Heart right ventricle (tissue), 16 donors: ENCODE measurements around the gene BGLAP. TPM values are rescaled to one million over a fixed set of nuclear protein-coding genes. Genes with fewer than 3 reads are reported as not detected.
"Not testable (repeated sequence)": the region's sequence is repeated elsewhere in the genome, so short reads cannot be mapped to it uniquely, and the experiment has no call there.

Experiments
- ATAC-seq, 8 donors: fragments of 200-7000 bp; cut with Tn5 transposase; one replicate each; pipeline ENCODE4 v1.9.1; 2020; ENCODE audit warnings: mild to moderate bottlenecking in 8 of 8, moderate library complexity in 8 of 8, moderate number of reproducible peaks in 1 of 8
- DNase-seq, 2 donors: peaks; one replicate each; pipeline ENCODE4 v3.0.0-alpha.2; 2020
- H3K27ac ChIP-seq, 10 donors: fragments of 200-600 bp; sonication (generic) in 2 of 10; one replicate each; pipeline versions ENCODE4 v1.5.0 to v1.8.0; 2020 to 2022; ENCODE audit warnings: mild to moderate bottlenecking in 3 of 10
- H3K27me3 ChIP-seq, 7 donors: fragments of 200-600 bp; one replicate each; pipeline ENCODE4 v1.8.0; 2021 to 2022; ENCODE audit warnings: mild to moderate bottlenecking in 2 of 7
- H3K36me3 ChIP-seq, 9 donors: fragments of 200-600 bp; sonication (generic) in 1 of 9; one replicate each; pipeline versions ENCODE4 v1.5.0 to v1.8.0; 2020 to 2022; ENCODE audit warnings: mild to moderate bottlenecking in 2 of 9
- H3K4me1 ChIP-seq, 9 donors: fragments of 200-600 bp; sonication (generic) in 1 of 9; one replicate each; pipeline versions ENCODE4 v1.5.0 to v1.8.0; 2020 to 2022; ENCODE audit warnings: mild to moderate bottlenecking in 4 of 9
- H3K4me3 ChIP-seq, 10 donors: fragments of 200-600 bp; sonication (generic) in 2 of 10; one replicate each; pipeline versions ENCODE4 v1.5.0 to v1.8.0; 2020 to 2022; ENCODE audit warnings: mild to moderate bottlenecking in 7 of 10, moderate library complexity in 2 of 10
- H3K9me3 ChIP-seq, 11 donors: fragments of 200-600 bp in 10 of 11; sonication (generic) in 2 of 11; one replicate each; pipeline versions ENCODE4 v1.5.0 to v1.8.0; 2013 to 2022; ENCODE audit warnings: mild to moderate bottlenecking in 2 of 11, control low read depth in 1 of 11, moderate library complexity in 1 of 11
- WGBS, 2 donors: extraction: QIAGEN DNeasy Blood & Tissue Kit; methylation state at CpG; one replicate each; pipeline ENCODE4 v1.1.7; 2013; ENCODE audit warnings: inconsistent platforms in 1 of 2; 5-methylcytosine and 5-hydroxymethylcytosine counted together
- intact Hi-C, 10 donors: fragments of 100-400 bp; cut with DNase I; formaldehyde crosslinking; loops; one replicate each; pipeline versions ENCODE4 v1.11.1 to v1.14.2; 2022
- polyA plus RNA-seq, 2 donors: library from polyadenylated mRNA; stranded (reverse); fragments of 200-250 nt; gene quantifications; one replicate each; pipeline ENCODE4 v1.2.3, GENCODE V29; 2013
- total RNA-seq, 10 donors: library from RNA; stranded (reverse); fragmentation: NEBNext Ultra II Directional in 3 of 10; extraction: Animal tissue kit (Norgen Biotek cat#: 25700) in 3 of 10; gene quantifications; one replicate each; pipeline versions ENCODE4 v1.2.1 to v1.2.4, GENCODE V29; 2021 to 2023
- TF ChIP-seq, protein P1 (sequence below), 9 donors: fragments of 200-600 bp; sonication (generic) in 2 of 9; IDR thresholded peaks; one replicate each; pipeline versions ENCODE4 v1.5.0 to v1.8.0; 2021 to 2022; ENCODE audit warnings: antibody characterized with exemption in 9 of 9, mild to moderate bottlenecking in 5 of 9, moderate library complexity in 1 of 9
- donor health status: Arrhythmogenic right ventricular cardiomyopathy.
- donor health status: ischemic (EF 13 %, LVEDD 7.1; RV severe dilation, severe dysfunction).
- donor health status: healthy with polysubstance abuse.
- donor health status: DM: no; HTN: yes; CAD: no.
- donor health status: DM: no; HTN: no; CAD: no.
- donor health status: ischemic (EF 25% LVEDD 6.9; RV normal size, moderate dysfunction).
- donor health status: ischemic (EF 25% LVEDD 5.7; RV mildly dilated, moderate dysfunction).
- donor health status: healthy.
- donor health status: DM: yes; HTN: yes; CAD: no.
- donor health status: Ischemic cardiomyopathy.
- donor health status: ischemic (EF 35%, LVEDD 5.7; RV mildly dilated, moderate dysfunction).
- donor health status: nonischemic (EF 11% LVEDD 7.7; RV severe dilation, severe dysfunction).
- donor health status: DM: yes; HTN: yes; CAD: no.
- donor health status: PGD.
- donor health status: ischemic (EF 29% LVEDD 5.4; RV normal size, mild dysfunction).
- donor health status: nonischemic (EF 23%, LVEDD 6.1; RV moderate dilation, normal function).

BGLAP gene
- total and polyA plus RNA-seq, 12 donors, result 0.30 to 1.3 (median 0.52) TPM; not detected in 3

DNA sequence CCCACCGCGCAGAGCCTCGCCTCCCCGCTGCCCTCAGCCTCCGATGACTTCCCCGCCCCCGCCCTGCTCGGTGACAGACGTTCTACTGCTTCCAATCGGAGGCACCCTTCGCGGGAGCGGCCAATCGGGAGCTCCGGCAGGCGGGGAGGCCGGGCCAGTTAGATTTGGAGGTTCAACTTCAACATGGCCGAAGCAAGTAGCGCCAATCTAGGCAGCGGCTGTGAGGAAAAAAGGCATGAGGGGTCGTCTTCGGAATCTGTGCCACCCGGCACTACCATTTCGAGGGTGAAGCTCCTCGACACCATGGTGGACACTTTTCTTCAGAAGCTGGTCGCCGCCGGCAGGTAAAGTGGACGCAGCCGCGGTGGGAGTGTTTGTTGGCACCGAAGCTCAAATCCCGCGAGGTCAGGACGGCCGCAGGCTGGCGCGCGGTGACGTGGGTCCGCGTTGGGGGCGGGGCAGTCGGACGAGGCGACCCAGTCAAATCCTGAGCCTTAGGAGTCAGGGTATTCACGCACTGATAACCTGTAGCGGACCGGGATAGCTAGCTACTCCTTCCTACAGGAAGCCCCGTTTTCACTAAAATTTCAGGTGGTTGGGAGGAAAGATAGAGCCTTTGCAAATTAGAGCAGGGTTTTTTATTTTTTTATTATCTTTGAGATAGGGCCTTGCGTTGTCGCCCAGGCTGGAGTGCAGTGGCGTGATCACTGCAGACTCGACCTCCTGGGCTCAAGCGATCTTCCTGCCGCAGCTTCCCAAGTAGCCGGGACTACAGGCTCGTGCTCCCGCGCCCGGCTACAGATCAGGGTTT is 28.9 kb upstream of the BGLAP start, which contains the start of gene PMF1:
TSS of gene PMF1 (plus strand) at position 175 of the 811 bp plus-strand sequence. CDS start at position 184, 9 bp downstream.
- intact Hi-C loops, result loop anchor here in 2 of 10 donors (5.0 kb wide), 2 partner anchors 51 to 71 kb away; no protein-coding TSS in a partner anchor
- H3K27ac ChIP-seq, result peak within 1 kb of the TSS; percentile 85 to 99 (median 96)
- H3K9me3 ChIP-seq, result no peaks in the 10 kb centered on the region
- H3K27me3 ChIP-seq, result no peaks in the 10 kb centered on the region
- peaks cover 3 to 44% (median 27%) of the 10 kb centered on the region in 9 donors for H3K4me1 ChIP-seq
- H3K36me3 ChIP-seq, result peaks cover 0 to 55% (median 11%) of the 10 kb centered on the region in 9 donors
- ATAC-seq (peak; percentile 97 to 99 (median 99)), DNase-seq (peak; percentile 96 to 98)
- peak within 1 kb of the TSS; percentile 51 to 84 (median 66) for H3K4me3 ChIP-seq
- 0% methylated on average over 61 of the region's 61 CpGs for WGBS, 2 donors
- TF ChIP-seq, protein P1, sequence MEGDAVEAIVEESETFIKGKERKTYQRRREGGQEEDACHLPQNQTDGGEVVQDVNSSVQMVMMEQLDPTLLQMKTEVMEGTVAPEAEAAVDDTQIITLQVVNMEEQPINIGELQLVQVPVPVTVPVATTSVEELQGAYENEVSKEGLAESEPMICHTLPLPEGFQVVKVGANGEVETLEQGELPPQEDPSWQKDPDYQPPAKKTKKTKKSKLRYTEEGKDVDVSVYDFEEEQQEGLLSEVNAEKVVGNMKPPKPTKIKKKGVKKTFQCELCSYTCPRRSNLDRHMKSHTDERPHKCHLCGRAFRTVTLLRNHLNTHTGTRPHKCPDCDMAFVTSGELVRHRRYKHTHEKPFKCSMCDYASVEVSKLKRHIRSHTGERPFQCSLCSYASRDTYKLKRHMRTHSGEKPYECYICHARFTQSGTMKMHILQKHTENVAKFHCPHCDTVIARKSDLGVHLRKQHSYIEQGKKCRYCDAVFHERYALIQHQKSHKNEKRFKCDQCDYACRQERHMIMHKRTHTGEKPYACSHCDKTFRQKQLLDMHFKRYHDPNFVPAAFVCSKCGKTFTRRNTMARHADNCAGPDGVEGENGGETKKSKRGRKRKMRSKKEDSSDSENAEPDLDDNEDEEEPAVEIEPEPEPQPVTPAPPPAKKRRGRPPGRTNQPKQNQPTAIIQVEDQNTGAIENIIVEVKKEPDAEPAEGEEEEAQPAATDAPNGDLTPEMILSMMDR (IDR thresholded peaks at IDR 0.05), result no peak

- Histone ChIP-seq H3K4me3 (peak overlapping the region; percentile 51 to 84 (median 66)), H3K4me1 (peaks cover 3 to 50% (median 31%) of the 10 kb centered on the region in 9 donors), H3K27ac (peak overlapping the region; percentile 85 to 99 (median 96)), H3K36me3 (peaks cover 0 to 49% (median 8%) of the 10 kb centered on the region in 9 donors), H3K27me3 (no peaks in the 10 kb centered on the region), H3K9me3 (no peaks in the 10 kb centered on the region)
- 23 to 24% methylated on average over 11 of the region's 11 CpGs for WGBS, 2 donors
- TF ChIP-seq, protein P1 (IDR thresholded peaks at IDR 0.05), result no peak
- DNase-seq (no peak), ATAC-seq (no peak)
- intact Hi-C loops, result loop anchor here in 2 of 10 donors (5.0 kb wide), 2 partner anchors 51 to 71 kb away; no protein-coding TSS in a partner anchor
These were observed 28.4 kb upstream of the BGLAP start for GRCh38 chr1:156213644-156213966.

GRCh38 chr1:156214024-156214748 is 27.8 kb upstream of the BGLAP start:
- 84 to 85% methylated on average over 16 of the region's 16 CpGs for WGBS, 2 donors
- TF ChIP-seq, protein P1 (IDR thresholded peaks at IDR 0.05), result no peak
- Histone ChIP-seq H3K27ac (peak overlapping the region in 9 of 10 donors; percentile 92 to 99 (median 97)), H3K27me3 (no peaks in the 10 kb centered on the region), H3K4me3 (peak overlapping the region in 9 of 10 donors; percentile 51 to 84 (median 67)), H3K36me3 (peaks cover 0 to 43% (median 8%) of the 10 kb centered on the region in 9 donors), H3K9me3 (no peaks in the 10 kb centered on the region), H3K4me1 (peaks cover 3 to 52% (median 31%) of the 10 kb centered on the region in 9 donors)
- ATAC-seq (no peak), DNase-seq (no peak)
- intact Hi-C loops, result loop anchor here in 2 of 10 donors (5.0 kb wide), 2 partner anchors 52 to 72 kb away; no protein-coding TSS in a partner anchor

GRCh38 chr1:156216361-156217086 is 25.5 kb upstream of the BGLAP start:
- DNase-seq, intact Hi-C loops: not testable (repeated sequence)

More at GRCh38 chr1:156216361-156217086, 25.5 kb upstream of the BGLAP start:
- H3K9me3 ChIP-seq, ATAC-seq, H3K27ac ChIP-seq, H3K4me3 ChIP-seq, H3K27me3 ChIP-seq: not testable (repeated sequence)
- Histone ChIP-seq H3K4me1 (peaks cover 3 to 52% (median 31%) of the 10 kb centered on the region in 9 donors), H3K36me3 (peaks cover 0 to 46% (median 7%) of the 10 kb centered on the region in 9 donors)
- 90 to 94% methylated on average over 55 of the region's 55 CpGs for WGBS, 2 donors
